Panc1 (cell line): ENCODE data around the gene TMEM91.

Experiments
- TF ChIP-seq, protein P1 (sequence below): fragments of 450-650 bp; IDR thresholded peaks from 2 replicates; pipeline ENCODE4 v1.5.1; 2017; ENCODE audit warnings: mild to moderate bottlenecking
- TF ChIP-seq, protein P2 (sequence below), 2 experiments: IDR thresholded peaks; 2 replicates each; pipeline ENCODE4 v1.6.1; 2011 to 2012; ENCODE audit warnings: low read depth in 2 of 2, control low read depth in 1 of 2, low read length in 1 of 2, mild to moderate bottlenecking in 1 of 2, moderate library complexity in 1 of 2; ENCODE audit not compliant: insufficient read depth in 1 of 2

DNA sequence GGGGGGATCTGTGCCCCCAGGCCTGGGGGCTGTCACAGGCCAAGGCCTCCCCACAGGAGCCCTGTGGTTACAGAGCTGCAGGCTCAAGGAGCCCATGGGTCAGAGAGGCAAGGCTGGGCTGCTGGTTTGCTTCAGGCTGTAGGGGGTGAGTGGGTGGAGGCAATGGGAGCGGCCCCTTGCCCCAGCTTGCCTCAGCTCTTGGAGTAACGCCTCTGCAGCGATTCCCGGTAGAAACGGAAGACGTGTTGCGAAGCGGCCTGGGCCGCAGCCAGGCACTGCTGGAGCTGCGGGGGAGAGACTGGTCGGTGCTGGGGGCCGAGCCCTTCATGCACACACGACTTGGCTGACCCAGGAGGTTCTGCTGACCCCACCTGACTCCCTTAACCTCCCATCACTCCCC, 10.1 kb downstream of the TMEM91 start:
- TF ChIP-seq, protein P1, sequence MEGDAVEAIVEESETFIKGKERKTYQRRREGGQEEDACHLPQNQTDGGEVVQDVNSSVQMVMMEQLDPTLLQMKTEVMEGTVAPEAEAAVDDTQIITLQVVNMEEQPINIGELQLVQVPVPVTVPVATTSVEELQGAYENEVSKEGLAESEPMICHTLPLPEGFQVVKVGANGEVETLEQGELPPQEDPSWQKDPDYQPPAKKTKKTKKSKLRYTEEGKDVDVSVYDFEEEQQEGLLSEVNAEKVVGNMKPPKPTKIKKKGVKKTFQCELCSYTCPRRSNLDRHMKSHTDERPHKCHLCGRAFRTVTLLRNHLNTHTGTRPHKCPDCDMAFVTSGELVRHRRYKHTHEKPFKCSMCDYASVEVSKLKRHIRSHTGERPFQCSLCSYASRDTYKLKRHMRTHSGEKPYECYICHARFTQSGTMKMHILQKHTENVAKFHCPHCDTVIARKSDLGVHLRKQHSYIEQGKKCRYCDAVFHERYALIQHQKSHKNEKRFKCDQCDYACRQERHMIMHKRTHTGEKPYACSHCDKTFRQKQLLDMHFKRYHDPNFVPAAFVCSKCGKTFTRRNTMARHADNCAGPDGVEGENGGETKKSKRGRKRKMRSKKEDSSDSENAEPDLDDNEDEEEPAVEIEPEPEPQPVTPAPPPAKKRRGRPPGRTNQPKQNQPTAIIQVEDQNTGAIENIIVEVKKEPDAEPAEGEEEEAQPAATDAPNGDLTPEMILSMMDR, result no peak
- TF ChIP-seq, protein P2, sequence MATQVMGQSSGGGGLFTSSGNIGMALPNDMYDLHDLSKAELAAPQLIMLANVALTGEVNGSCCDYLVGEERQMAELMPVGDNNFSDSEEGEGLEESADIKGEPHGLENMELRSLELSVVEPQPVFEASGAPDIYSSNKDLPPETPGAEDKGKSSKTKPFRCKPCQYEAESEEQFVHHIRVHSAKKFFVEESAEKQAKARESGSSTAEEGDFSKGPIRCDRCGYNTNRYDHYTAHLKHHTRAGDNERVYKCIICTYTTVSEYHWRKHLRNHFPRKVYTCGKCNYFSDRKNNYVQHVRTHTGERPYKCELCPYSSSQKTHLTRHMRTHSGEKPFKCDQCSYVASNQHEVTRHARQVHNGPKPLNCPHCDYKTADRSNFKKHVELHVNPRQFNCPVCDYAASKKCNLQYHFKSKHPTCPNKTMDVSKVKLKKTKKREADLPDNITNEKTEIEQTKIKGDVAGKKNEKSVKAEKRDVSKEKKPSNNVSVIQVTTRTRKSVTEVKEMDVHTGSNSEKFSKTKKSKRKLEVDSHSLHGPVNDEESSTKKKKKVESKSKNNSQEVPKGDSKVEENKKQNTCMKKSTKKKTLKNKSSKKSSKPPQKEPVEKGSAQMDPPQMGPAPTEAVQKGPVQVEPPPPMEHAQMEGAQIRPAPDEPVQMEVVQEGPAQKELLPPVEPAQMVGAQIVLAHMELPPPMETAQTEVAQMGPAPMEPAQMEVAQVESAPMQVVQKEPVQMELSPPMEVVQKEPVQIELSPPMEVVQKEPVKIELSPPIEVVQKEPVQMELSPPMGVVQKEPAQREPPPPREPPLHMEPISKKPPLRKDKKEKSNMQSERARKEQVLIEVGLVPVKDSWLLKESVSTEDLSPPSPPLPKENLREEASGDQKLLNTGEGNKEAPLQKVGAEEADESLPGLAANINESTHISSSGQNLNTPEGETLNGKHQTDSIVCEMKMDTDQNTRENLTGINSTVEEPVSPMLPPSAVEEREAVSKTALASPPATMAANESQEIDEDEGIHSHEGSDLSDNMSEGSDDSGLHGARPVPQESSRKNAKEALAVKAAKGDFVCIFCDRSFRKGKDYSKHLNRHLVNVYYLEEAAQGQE (IDR thresholded peaks at IDR 0.05; ENCODE audit: insufficient read depth in 1 of 2, low read depth in 2 of 2, low read length in 1 of 2), result no peak
